LNCaP clone FGC (cell line): ENCODE data around the gene ADGRL2.
A peak's percentile ranks its signal among the peaks of the same experiment; 100 is the strongest.

ENCODE experiments used
- DNase-seq: peaks from one replicate; pipeline ENCODE4 v3.0.0-alpha.2; 2011; ENCODE audit warnings: low read depth
- H3K4me3 ChIP-seq: 2 replicates; pipeline ENCODE4 v1.5.1; 2011; ENCODE audit warnings: mild to moderate bottlenecking, low read depth, low read length, control low read depth
- TF ChIP-seq, protein P1 (sequence below): IDR thresholded peaks from 2 replicates; pipeline ENCODE4 v1.5.1; 2012; ENCODE audit warnings: mild to moderate bottlenecking; ENCODE audit not compliant: control insufficient read depth, insufficient read depth; ENCODE audit errors: extremely low read depth

ADGRL2 gene

DNA sequence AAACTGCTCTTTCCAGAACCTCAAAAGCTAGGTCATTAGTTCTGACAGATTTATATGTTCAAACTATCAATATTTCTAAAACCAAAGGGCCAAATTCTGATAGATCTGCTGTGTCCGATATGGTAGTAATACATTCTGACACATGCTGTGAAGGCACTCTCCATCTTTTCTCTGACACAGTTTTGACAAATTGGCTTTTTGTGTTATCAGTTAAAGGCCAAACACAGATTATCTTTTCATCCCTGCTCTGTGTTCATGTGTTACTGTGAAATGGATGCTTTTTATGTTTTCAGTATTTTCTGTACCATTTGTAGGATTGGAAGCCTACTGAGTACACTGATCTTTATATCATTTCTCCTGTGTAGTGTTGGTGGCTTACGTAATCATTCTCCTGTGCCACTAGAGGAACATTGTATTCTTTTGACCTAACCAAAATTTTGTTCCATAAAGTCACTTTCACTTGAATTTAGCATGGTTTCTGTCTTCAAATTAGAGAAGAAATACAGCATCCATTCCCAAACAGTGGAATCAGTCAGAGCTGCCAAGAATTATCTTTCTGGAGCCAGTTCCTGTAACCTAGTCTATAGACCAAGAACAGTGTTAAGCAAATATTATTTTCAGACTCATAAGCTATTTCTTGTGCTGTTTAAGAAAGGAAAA is 137.2 kb downstream of the ADGRL2 start:
- no peak overlapping the region for H3K4me3 ChIP-seq
- DNase-seq = no peak
- TF ChIP-seq, protein P1, sequence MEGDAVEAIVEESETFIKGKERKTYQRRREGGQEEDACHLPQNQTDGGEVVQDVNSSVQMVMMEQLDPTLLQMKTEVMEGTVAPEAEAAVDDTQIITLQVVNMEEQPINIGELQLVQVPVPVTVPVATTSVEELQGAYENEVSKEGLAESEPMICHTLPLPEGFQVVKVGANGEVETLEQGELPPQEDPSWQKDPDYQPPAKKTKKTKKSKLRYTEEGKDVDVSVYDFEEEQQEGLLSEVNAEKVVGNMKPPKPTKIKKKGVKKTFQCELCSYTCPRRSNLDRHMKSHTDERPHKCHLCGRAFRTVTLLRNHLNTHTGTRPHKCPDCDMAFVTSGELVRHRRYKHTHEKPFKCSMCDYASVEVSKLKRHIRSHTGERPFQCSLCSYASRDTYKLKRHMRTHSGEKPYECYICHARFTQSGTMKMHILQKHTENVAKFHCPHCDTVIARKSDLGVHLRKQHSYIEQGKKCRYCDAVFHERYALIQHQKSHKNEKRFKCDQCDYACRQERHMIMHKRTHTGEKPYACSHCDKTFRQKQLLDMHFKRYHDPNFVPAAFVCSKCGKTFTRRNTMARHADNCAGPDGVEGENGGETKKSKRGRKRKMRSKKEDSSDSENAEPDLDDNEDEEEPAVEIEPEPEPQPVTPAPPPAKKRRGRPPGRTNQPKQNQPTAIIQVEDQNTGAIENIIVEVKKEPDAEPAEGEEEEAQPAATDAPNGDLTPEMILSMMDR = no peak

DNA sequence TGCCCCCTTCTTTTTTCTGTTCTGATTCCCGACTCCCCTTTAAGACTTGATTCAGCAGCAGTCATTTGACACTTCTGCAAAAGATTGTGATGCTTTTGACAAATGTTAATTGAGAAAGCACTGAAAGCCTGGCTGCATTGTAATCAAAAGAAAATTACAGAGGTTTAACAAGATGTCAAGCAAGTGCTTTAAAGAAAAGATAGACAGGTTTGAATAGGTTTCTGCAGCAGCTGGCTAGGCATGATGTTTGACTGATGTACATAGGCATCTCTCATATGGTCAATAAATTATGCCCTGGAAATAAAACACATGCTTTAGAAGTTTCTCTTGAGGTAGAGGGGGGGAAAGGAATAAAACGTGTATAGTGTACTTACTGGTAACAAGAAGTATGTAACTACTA is 147.8 kb downstream of the ADGRL2 start:
- TF ChIP-seq, protein P1 = no peak
- no peak overlapping the region for H3K4me3 ChIP-seq
- DNase-seq = no peak

DNA sequence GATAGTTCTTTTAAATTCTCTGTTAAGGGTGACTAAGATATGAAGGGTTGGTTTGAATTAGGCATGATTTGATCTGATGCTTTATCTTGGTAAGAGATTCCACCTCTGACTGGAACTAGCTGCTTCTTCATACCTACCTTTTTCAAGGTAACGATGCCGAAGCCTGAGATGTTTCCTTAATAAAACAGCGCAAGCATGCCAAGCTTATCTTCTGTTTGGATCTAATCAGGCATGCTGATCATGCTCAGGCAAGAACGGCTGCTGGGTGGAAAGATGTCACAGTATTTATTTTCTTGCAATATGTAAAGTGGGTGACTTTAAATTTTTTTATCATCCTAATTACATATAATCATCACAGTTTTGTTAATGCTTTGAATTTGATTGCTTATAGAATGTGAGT is 148.7 kb downstream of the ADGRL2 start:
- H3K4me3 ChIP-seq = no peak overlapping the region
- TF ChIP-seq, protein P1 = no peak
- peak; percentile 11 for DNase-seq

DNA sequence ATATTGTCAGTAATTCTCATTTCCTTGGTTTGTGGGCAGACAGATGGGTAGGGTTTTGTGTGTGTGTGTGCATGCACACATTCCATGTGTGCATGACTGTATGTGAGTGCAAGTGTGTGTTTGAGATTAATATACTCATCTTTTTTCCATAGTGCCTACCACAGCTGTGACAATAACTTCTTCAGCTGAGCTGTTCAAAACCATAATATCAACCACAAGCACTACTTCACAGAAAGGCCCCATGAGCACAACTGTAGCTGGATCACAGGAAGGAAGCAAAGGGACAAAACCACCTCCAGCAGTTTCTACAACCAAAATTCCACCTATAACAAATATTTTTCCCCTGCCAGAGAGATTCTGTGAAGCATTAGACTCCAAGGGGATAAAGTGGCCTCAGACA is 149.3 kb downstream of the ADGRL2 start:
- no peak overlapping the region for H3K4me3 ChIP-seq
- TF ChIP-seq, protein P1 = no peak
- DNase-seq = no peak

DNA sequence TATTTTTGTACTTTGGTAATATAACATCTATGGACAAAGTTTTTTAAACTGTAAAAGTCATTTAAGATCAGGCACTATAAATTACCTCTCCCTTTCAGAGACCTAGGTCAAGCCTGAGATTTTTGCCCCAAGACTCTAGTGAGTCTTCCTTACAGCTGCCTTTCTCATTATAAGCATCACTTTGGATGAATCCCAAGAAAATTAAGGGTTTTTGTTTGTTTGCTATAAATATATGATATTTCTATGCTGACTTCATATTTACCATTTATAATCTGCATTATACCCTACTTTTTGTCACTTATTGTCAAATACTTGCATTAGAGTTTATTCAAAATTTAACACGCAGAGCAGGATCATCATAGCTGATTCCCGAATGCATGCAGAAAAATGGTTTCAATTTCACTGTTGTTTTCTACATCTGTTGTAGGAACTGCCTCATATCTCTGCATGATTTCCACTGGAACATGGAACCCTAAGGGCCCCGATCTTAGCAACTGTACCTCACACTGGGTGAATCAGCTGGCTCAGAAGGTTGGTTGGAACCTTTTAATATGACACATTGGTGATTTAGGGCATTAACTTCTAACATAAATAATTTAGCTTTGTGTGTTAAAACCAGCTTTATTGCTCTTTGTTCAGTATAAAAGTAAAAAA is 150.0 kb downstream of the ADGRL2 start:
- no peak overlapping the region for H3K4me3 ChIP-seq
- no peak for DNase-seq
- TF ChIP-seq, protein P1 = no peak

DNA sequence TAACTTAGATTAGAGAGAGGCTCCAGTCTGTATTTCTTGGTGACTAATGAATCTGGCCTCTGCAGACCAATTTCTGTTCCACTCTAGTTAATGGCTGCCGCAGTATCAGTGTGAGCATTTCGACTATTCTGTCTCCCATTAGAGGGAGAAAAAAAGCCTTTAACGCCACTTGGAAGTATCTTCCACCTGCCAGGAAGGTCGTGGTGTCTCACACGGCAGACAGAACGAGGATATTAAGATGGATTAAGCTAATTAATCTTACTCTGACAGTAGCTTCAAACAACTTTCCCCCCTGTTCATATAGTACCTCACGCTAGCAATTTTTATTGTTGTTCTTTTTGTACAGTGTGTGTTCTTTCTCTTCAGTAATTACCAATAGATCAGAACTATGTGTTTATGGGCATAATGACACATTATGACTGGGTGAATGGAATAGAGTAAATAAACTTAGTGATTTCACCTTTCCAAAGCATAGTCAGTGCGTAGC is 153.8 kb downstream of the ADGRL2 start:
- no peak overlapping the region for H3K4me3 ChIP-seq
- TF ChIP-seq, protein P1 = no peak
- DNase-seq = no peak
